Activated gamma-delta T cell treated with anti-CD3 and anti-CD28 coated beads, Interleukin-2, amount 50 U/mL, for 16 hours (primary cell): ENCODE measurements around the gene VASH1.

ENCODE experiments used
- DNase-seq: peaks from one replicate; pipeline ENCODE4 v3.0.0-alpha.2; 2020; ENCODE audit warnings: low read depth

The VASH1 gene

GRCh38 chr14:76832503-76832988 lies 71.3 kb downstream of the VASH1 start:
- DNase-seq: no peak
